BJ (cell line): ENCODE measurements around the gene C10orf95. TPM values are rescaled to one million over a fixed set of nuclear protein-coding genes. Genes with fewer than 3 reads are reported as not detected.
A peak's percentile ranks its signal among the peaks of the same experiment; 100 is the strongest.
"Not testable (repeated sequence)": the region's sequence is repeated elsewhere in the genome, so short reads cannot be mapped to it uniquely, and the experiment has no call there.

Experiments used
- CTCF ChIA-PET: fragments of 350-600 bp; formaldehyde crosslinking; extraction: SDS; loops from one replicate; lab custom pipeline; 2021; ENCODE audit warnings: antibody characterized with exemption, inconsistent platforms; lab: Yijun Ruan, JAX
- POLR2A ChIA-PET: fragments of 300-600 bp; sonication (Branson Sonifier 250); formaldehyde crosslinking; extraction: SDS; loops from one replicate; lab custom pipeline; 2021; ENCODE audit warnings: antibody characterized with exemption; lab: Charles Lee
- DNase-seq: peaks from one replicate; pipeline ENCODE4 v3.0.0-alpha.2; 2011; ENCODE audit warnings: low read depth
- H3K27me3 ChIP-seq: 2 replicates; pipeline ENCODE4 v1.6.0; 2011; ENCODE audit warnings: low read length; ENCODE audit not compliant: control insufficient read depth, insufficient read depth
- H3K36me3 ChIP-seq: 2 replicates; pipeline ENCODE4 v1.5.1; 2011; ENCODE audit warnings: low read length; ENCODE audit not compliant: control insufficient read depth, insufficient read depth
- H3K4me3 ChIP-seq: 2 replicates; pipeline ENCODE4 v1.5.1; 2011; ENCODE audit warnings: low read depth, mild to moderate bottlenecking, control low read depth, low read length
- CTCF ChIP-seq: IDR thresholded peaks from 2 replicates; pipeline ENCODE4 v1.5.1; 2011; ENCODE audit warnings: low read depth, mild to moderate bottlenecking, control low read depth, inconsistent platforms, low read length, moderate library complexity; ENCODE audit not compliant: insufficient read depth
- polyA plus RNA-seq: library from polyadenylated mRNA; depleted of rRNA; stranded (reverse); fragments of >200 nt; gene quantifications from 2 replicates; pipeline ENCODE4 v1.2.3, GENCODE V29; 2011

C10orf95 gene
- polyA plus RNA-seq, 1 experiment = not detected

- POLR2A ChIA-PET = no interaction called here
- Histone ChIP-seq H3K36me3 (no peaks in the 10 kb centered on the region), H3K4me3 (no peak overlapping the region), H3K27me3 (no peaks in the 10 kb centered on the region)
- no peak for DNase-seq
- TF ChIP-seq CTCF = no peak
- CTCF ChIA-PET = interaction anchor here (0.6 kb wide), 1 partner anchor 21 kb away, joined by 3 read pairs; no protein-coding TSS in a partner anchor
These were observed 6.3 kb upstream of the C10orf95 start for GRCh38 chr10:102457591-102458150.

- CTCF ChIA-PET = interaction anchor here (1.0 kb wide), 1 partner anchor 68 kb away, joined by 3 read pairs; no protein-coding TSS in a partner anchor
- Histone ChIP-seq H3K36me3 (no peaks in the 10 kb centered on the region), H3K27me3 (no peaks in the 10 kb centered on the region), H3K4me3 (no peak overlapping the region)
- TF ChIP-seq CTCF = no peak
- POLR2A ChIA-PET = no interaction called here
- DNase-seq = no peak
These were observed 4.6 kb upstream of the C10orf95 start for GRCh38 chr10:102455893-102456471.

- CTCF ChIA-PET = not testable (repeated sequence)
These were observed 3.5 kb upstream of the C10orf95 start for GRCh38 chr10:102454662-102455487.

GRCh38 chr10:102453502-102453901, 2.2 kb upstream of the C10orf95 start:
- no peak for TF ChIP-seq CTCF
- no peak for DNase-seq
- H3K36me3 ChIP-seq = no peaks in the 10 kb centered on the region
- CTCF ChIA-PET = interaction anchor here (0.9 to 1.6 kb wide), 4 partner anchors 25 to 130 kb away, joined by 4 to 6 read pairs (median 5); no protein-coding TSS in a partner anchor
- H3K27me3 ChIP-seq = no peaks in the 10 kb centered on the region
- POLR2A ChIA-PET = interaction anchor here (0.6 kb wide), 1 partner anchor 140 kb away, joined by 4 read pairs; no protein-coding TSS in a partner anchor
- H3K4me3 ChIP-seq = no peak overlapping the region

More at GRCh38 chr10:102454662-102455487, 3.5 kb upstream of the C10orf95 start:
- H3K27me3 ChIP-seq, DNase-seq, H3K4me3 ChIP-seq, POLR2A ChIA-PET, H3K36me3 ChIP-seq: not testable (repeated sequence)

DNA sequence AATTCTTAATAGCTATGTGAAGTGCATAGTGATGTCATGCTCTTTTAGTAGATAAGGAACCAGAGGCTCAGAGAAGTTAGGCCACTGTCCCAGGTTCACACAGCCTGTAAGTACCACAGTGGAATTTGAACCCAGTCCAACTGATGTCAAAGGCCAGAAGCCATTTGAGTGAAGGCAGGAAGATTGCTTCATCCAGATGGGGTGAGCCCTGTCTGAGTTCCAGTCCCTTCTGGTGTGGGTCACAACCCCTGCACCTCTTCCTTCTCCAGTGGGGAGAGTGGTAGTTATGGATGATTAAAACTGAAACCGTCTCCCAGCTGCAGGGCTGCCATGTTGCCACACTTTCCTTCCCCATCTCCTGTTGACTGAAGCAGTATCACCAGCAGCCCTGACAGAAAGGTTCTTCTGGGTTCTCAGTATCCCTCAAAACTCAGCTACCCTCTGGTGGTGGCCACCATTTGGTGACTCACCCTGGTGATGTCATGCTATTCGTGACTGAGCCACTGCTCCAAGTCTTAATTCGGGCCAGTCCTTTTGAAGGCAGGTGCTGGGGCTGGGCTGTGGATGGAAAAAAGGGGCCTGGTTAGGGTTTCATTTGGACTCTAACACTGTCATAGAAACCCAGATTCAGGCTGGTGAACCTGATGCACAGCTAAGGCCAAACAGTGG, 1.5 kb upstream of the C10orf95 start:
- H3K4me3 ChIP-seq = no peak overlapping the region
- no peak for TF ChIP-seq CTCF
- peak; percentile 58 for DNase-seq
- no peaks in the 10 kb centered on the region for H3K27me3 ChIP-seq
- no peaks in the 10 kb centered on the region for H3K36me3 ChIP-seq
- POLR2A ChIA-PET = interaction anchor here (0.6 kb wide), 1 partner anchor 28 kb away, joined by 4 read pairs; no protein-coding TSS in a partner anchor
- CTCF ChIA-PET = interaction anchor here (1.0 to 1.8 kb wide), 5 partner anchors 8 to 131 kb away, joined by 3 to 7 read pairs (median 5); no protein-coding TSS in a partner anchor
